ENCODE measurements around the gene TMEM167B. TPM values are rescaled to one million over a fixed set of nuclear protein-coding genes. Genes with fewer than 3 reads are reported as not detected.

The TMEM167B gene
- total RNA-seq, 2 donors from 2014 or later, result 14.6 to 23.0 TPM

DNA sequence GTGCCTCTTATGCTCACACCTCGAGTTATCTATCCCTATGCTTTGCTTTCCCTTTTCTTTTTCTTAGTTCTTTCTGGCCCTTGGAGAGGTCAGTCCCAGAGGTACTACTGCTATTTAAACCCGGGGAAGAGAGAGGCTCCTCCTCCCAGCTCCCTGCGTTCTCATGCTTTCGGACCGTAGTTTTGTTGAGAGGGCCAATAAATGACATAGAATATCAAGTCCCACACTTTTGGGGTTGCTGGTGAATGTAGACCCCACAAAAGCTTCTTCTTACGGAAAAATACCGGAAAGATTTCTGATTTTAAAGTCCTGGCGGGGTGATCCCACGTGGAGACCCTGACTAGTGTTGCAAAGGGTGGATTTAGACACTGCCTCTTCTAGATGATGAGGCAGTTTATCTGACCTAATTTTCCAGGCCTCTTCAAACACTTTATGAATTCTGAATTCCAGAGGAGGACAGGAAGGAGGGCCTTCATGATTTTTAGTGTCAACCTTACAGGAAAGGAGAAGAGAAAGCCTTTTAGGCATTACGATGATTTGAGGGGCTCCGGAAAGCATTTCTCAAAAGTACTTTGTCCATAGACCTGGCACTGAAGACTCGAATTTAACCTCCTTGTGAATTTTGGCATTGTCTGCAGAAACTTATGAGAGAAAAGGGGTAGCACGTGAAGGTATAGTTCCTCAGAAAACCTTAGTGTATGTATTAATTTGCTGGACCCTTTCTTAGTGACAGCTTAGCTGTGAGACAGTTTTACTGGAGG is 694 bp downstream of the TMEM167B start:
- H3K4me3 ChIP-seq (ENCODE audit: low read length), result peak overlapping the region; percentile 93
- H3K27ac ChIP-seq (ENCODE audit: low read depth, low read length), result peak overlapping the region; percentile 34
- peaks cover 9% of the 10 kb centered on the region for H3K4me1 Mint-ChIP-seq
- H3K27me3 Mint-ChIP-seq (ENCODE audit: insufficient read depth), result no peaks in the 10 kb centered on the region
- peak; percentile 75 for DNase-seq
- H3K36me3 Mint-ChIP-seq (ENCODE audit: low read depth), result peaks cover 23% of the 10 kb centered on the region
- peak overlapping the region; percentile 76 for H3K9ac ChIP-seq (ENCODE audit: extremely low read depth, low read length, poor library complexity, severe bottlenecking)
- H3K36me3 ChIP-seq (ENCODE audit: control insufficient read depth, insufficient read depth, low read length), result peaks cover 21% of the 10 kb centered on the region
- peaks cover 13% of the 10 kb centered on the region for H3K9me3 Mint-ChIP-seq
- no peaks in the 10 kb centered on the region for H3K9me3 ChIP-seq (ENCODE audit: control insufficient read depth, low read length)
- no peaks in the 10 kb centered on the region for H3K4me1 ChIP-seq (ENCODE audit: control insufficient read depth, insufficient read depth, low read length)
- H3K27ac Mint-ChIP-seq, result peak overlapping the region; percentile 95
- H3K4me3 Mint-ChIP-seq, result peak overlapping the region; percentile 89
- no peaks in the 10 kb centered on the region for H3K27me3 ChIP-seq (ENCODE audit: control insufficient read depth, insufficient read depth, low read length, poor library complexity, severe bottlenecking)
- 8 to 9% methylated on average over 10 to 13 of the region's 13 CpGs for WGBS, 2 experiments (ENCODE audit: insufficient coverage in 1 of 2, insufficient read length in 1 of 2)
- TF ChIP-seq, protein P1, sequence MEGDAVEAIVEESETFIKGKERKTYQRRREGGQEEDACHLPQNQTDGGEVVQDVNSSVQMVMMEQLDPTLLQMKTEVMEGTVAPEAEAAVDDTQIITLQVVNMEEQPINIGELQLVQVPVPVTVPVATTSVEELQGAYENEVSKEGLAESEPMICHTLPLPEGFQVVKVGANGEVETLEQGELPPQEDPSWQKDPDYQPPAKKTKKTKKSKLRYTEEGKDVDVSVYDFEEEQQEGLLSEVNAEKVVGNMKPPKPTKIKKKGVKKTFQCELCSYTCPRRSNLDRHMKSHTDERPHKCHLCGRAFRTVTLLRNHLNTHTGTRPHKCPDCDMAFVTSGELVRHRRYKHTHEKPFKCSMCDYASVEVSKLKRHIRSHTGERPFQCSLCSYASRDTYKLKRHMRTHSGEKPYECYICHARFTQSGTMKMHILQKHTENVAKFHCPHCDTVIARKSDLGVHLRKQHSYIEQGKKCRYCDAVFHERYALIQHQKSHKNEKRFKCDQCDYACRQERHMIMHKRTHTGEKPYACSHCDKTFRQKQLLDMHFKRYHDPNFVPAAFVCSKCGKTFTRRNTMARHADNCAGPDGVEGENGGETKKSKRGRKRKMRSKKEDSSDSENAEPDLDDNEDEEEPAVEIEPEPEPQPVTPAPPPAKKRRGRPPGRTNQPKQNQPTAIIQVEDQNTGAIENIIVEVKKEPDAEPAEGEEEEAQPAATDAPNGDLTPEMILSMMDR (conservative IDR thresholded peaks at IDR 0.05), result no peak

DNA sequence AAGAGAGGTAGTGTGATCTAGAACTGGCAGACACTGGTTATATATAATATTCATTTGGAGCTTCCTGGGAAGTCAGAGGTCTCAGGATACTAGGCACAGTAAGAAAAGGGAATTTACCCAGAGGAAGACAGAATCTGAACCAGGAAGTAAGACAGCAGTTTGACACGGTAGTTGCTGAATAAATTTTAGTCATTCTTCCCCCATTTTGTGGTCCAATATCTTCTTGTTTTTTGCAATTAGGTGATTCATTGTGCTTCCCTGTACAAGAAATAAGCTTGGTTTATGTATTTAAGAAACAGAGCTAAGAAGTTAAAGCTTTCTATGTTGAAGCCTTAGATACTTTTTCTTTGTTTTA is 1.3 kb downstream of the TMEM167B start:
- Histone ChIP-seq H3K9me3 (ENCODE audit: control insufficient read depth, low read length) (no peaks in the 10 kb centered on the region), H3K27ac (ENCODE audit: low read depth, low read length) (no peak overlapping the region), H3K9ac (ENCODE audit: extremely low read depth, low read length, poor library complexity, severe bottlenecking) (peak overlapping the region; percentile 76), H3K4me1 (ENCODE audit: control insufficient read depth, insufficient read depth, low read length) (no peaks in the 10 kb centered on the region), H3K4me3 (ENCODE audit: low read length) (peak overlapping the region; percentile 93), H3K27me3 (ENCODE audit: control insufficient read depth, insufficient read depth, low read length, poor library complexity, severe bottlenecking) (no peaks in the 10 kb centered on the region), H3K36me3 (ENCODE audit: control insufficient read depth, insufficient read depth, low read length) (peaks cover 23% of the 10 kb centered on the region)
- peak overlapping the region; percentile 95 for H3K27ac Mint-ChIP-seq
- TF ChIP-seq, protein P1 (conservative IDR thresholded peaks at IDR 0.05), result no peak
- H3K36me3 Mint-ChIP-seq (ENCODE audit: low read depth), result peaks cover 23% of the 10 kb centered on the region
- 38% methylated on average over 1 of the region's 1 CpG; no CpG with 5 or more reads in 1 of the 2 experiments for WGBS, 2 experiments (ENCODE audit: insufficient coverage in 1 of 2, insufficient read length in 1 of 2)
- H3K4me3 Mint-ChIP-seq, result peak overlapping the region; percentile 89
- no peaks in the 10 kb centered on the region for H3K27me3 Mint-ChIP-seq (ENCODE audit: insufficient read depth)
- DNase-seq, result no peak
- H3K9me3 Mint-ChIP-seq, result peaks cover 13% of the 10 kb centered on the region
- peaks cover 9% of the 10 kb centered on the region for H3K4me1 Mint-ChIP-seq

DNA sequence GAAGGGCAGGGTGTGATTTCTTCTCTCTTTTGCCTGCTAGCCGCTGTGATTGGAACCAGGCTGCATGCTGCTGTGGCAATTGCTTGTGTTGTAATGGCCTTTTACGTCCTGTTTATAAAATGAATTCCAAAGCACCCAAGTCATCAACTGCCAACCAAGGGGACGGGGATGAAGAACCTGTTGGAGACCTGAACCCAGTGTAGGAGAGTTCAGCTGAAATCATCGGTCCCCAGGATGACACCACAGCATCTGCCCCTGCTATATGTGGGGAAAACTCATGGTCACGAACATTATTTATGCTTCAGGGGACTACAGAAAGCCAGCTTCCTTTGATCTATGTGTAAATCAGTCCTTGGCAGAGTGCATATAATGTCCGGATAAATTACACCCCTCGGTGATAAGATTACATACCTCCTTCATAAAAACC is 3.8 kb downstream of the TMEM167B start:
- Histone ChIP-seq H3K9me3 (ENCODE audit: control insufficient read depth, low read length) (no peaks in the 10 kb centered on the region), H3K9ac (ENCODE audit: extremely low read depth, low read length, poor library complexity, severe bottlenecking) (no peak overlapping the region), H3K4me1 (ENCODE audit: control insufficient read depth, insufficient read depth, low read length) (no peaks in the 10 kb centered on the region), H3K36me3 (ENCODE audit: control insufficient read depth, insufficient read depth, low read length) (peaks cover 23% of the 10 kb centered on the region), H3K27me3 (ENCODE audit: control insufficient read depth, insufficient read depth, low read length, poor library complexity, severe bottlenecking) (no peaks in the 10 kb centered on the region), H3K27ac (ENCODE audit: low read depth, low read length) (no peak overlapping the region), H3K4me3 (ENCODE audit: low read length) (no peak overlapping the region)
- Mint-ChIP-seq H3K4me3 (no peak overlapping the region), H3K36me3 (ENCODE audit: low read depth) (peaks cover 22% of the 10 kb centered on the region), H3K4me1 (peaks cover 9% of the 10 kb centered on the region), H3K27me3 (ENCODE audit: insufficient read depth) (no peaks in the 10 kb centered on the region), H3K9me3 (peaks cover 11% of the 10 kb centered on the region), H3K27ac (no peak overlapping the region)
- 90 to 96% methylated on average over 5 to 7 of the region's 7 CpGs for WGBS, 2 experiments (ENCODE audit: insufficient coverage in 1 of 2, insufficient read length in 1 of 2)
- no peak for DNase-seq
- TF ChIP-seq, protein P1 (conservative IDR thresholded peaks at IDR 0.05), result no peak

All from endodermal cell (in vitro differentiated cells).